SK-N-SH (cell line): Measurements from ENCODE around the gene PUM1. TPM values are rescaled to one million over a fixed set of nuclear protein-coding genes. Genes with fewer than 3 reads are reported as not detected.

Source experiments
- CTCF ChIA-PET: fragments of 300-600, 350-600 bp; formaldehyde crosslinking; extraction: SDS; loops from one replicate; lab custom pipeline; 2021; lab: Yijun Ruan, JAX
- POLR2A ChIA-PET: fragments of 350-600 bp; sonication (Branson Sonifier 250); formaldehyde crosslinking; extraction: SDS; loops from one replicate; lab custom pipeline; 2020; ENCODE audit warnings: antibody characterized with exemption, inconsistent platforms; lab: Yijun Ruan, JAX
- DNase-seq: peaks from one replicate; pipeline ENCODE4 v3.0.0; 2012
- H2AFZ ChIP-seq: fragments of 200-600 bp; sonication (generic); 2 replicates; pipeline ENCODE4 v1.8.1; 2016; ENCODE audit warnings: antibody characterized with exemption, mild to moderate bottlenecking, low read depth
- H3F3A ChIP-seq: fragments of 200-600 bp; sonication (generic); replicated peaks from 2 replicates; pipeline ENCODE3; 2016; ENCODE audit warnings: antibody characterized with exemption, mild to moderate bottlenecking; ENCODE audit not compliant: insufficient read depth
- H3K27ac ChIP-seq, 2 experiments: fragments of 200-500 bp in 1 of 2; fragments of 200-600 bp in 1 of 2; sonication (Bioruptor generic) in 1 of 2; sonication (generic), shearing (Covaris generic) in 1 of 2; 2 replicates each; pipeline versions ENCODE4 v1.5.1 to v1.6.1; 2014 to 2016; ENCODE audit warnings: low read depth in 2 of 2, inconsistent platforms in 1 of 2, low read length in 1 of 2, mild to moderate bottlenecking in 1 of 2, mixed read lengths in 1 of 2
- H3K27me3 ChIP-seq: fragments of 200-600 bp; sonication (generic), shearing (Covaris generic); 2 replicates; pipeline ENCODE4 v1.6.1; 2016; ENCODE audit warnings: mixed run types; ENCODE audit not compliant: insufficient read depth
- H3K36me3 ChIP-seq, 2 experiments: fragments of 200-500 bp in 1 of 2; fragments of 200-600 bp in 1 of 2; sonication (Bioruptor generic) in 1 of 2; sonication (generic) in 1 of 2; replicated peaks in 1 of 2; 2 replicates each; pipeline versions ENCODE3 to v1.5.1; 2014 to 2016; ENCODE audit warnings: low read length in 1 of 2, mild to moderate bottlenecking in 1 of 2; ENCODE audit not compliant: insufficient read depth in 2 of 2, control insufficient read depth in 1 of 2
- H3K4me1 ChIP-seq, 2 experiments: fragments of 200-500 bp in 1 of 2; fragments of 200-600 bp in 1 of 2; sonication (Bioruptor generic) in 1 of 2; sonication (generic), shearing (Covaris generic) in 1 of 2; 2 replicates each; pipeline versions ENCODE4 v1.5.1 to v1.6.1; 2014 to 2016; ENCODE audit warnings: low read depth in 1 of 2, low read length in 1 of 2, mixed run types in 1 of 2; ENCODE audit not compliant: insufficient read depth in 2 of 2, control insufficient read depth in 1 of 2
- H3K4me2 ChIP-seq: fragments of 200-600 bp; sonication (generic), shearing (Covaris generic); 2 replicates; pipeline ENCODE4 v1.6.1; 2017; ENCODE audit warnings: mixed run types
- H3K4me3 ChIP-seq, 2 experiments: fragments of 200-500 bp in 1 of 2; fragments of 200-600 bp in 1 of 2; sonication (Bioruptor generic) in 1 of 2; sonication (generic), shearing (Covaris generic) in 1 of 2; 2 replicates each; pipeline versions ENCODE4 v1.5.1 to v1.8.1; 2014 to 2016; ENCODE audit warnings: low read depth in 2 of 2, inconsistent platforms in 1 of 2, low read length in 1 of 2, mild to moderate bottlenecking in 1 of 2, mixed read lengths in 1 of 2, moderate library complexity in 1 of 2
- H3K79me2 ChIP-seq: fragments of 200-600 bp; sonication (generic); 2 replicates; pipeline ENCODE4 v1.8.1; 2017; ENCODE audit warnings: mild to moderate bottlenecking; ENCODE audit not compliant: insufficient read depth
- H3K9ac ChIP-seq: fragments of 200-600 bp; sonication (generic); 2 replicates; pipeline ENCODE4 v1.6.1; 2017; ENCODE audit warnings: mixed run types
- H3K9me2 ChIP-seq: fragments of 200-600 bp; sonication (generic); 2 replicates; pipeline ENCODE4 v1.6.1; 2017; ENCODE audit warnings: mixed run types
- H3K9me3 ChIP-seq: fragments of 200-600 bp; sonication (generic); 2 replicates; pipeline ENCODE4 v1.6.1; 2017; ENCODE audit warnings: mixed run types, mild to moderate bottlenecking, moderate library complexity
- H4K20me1 ChIP-seq: fragments of 200-600 bp; sonication (generic); 2 replicates; pipeline ENCODE4 v1.6.1; 2017; ENCODE audit warnings: mild to moderate bottlenecking, mixed run types; ENCODE audit not compliant: insufficient read depth
- CTCF ChIP-seq: fragments of 200-600 bp; sonication (generic); IDR thresholded peaks from 2 replicates; pipeline ENCODE4 v1.6.1; 2017; ENCODE audit warnings: antibody characterized with exemption, mild to moderate bottlenecking, moderate library complexity
- ELF1 ChIP-seq: IDR thresholded peaks from 2 replicates; pipeline ENCODE4 v1.4.0; 2012
- FOXJ3 ChIP-seq: sonication (generic); formaldehyde crosslinking; IDR thresholded peaks from 2 replicates; pipeline ENCODE4 v1.5.1; 2020; ENCODE audit warnings: mild to moderate bottlenecking, missing genetic modification reagents
- GABPA ChIP-seq: IDR thresholded peaks from 2 replicates; pipeline ENCODE4 v1.4.0; 2012; ENCODE audit warnings: low read depth, mild to moderate bottlenecking
- MAX ChIP-seq: IDR thresholded peaks from 2 replicates; pipeline ENCODE4 v1.4.0; 2012; ENCODE audit warnings: low read depth
- MEF2A ChIP-seq: IDR thresholded peaks from 2 replicates; pipeline ENCODE4 v1.4.0; 2012; ENCODE audit warnings: low read depth, borderline replicate concordance
- MXI1 ChIP-seq: IDR thresholded peaks from 2 replicates; pipeline ENCODE4 v1.6.1; 2012; ENCODE audit warnings: mild to moderate bottlenecking, low read depth, low read length, improper control_type of control experiment
- NFIC ChIP-seq: IDR thresholded peaks from 2 replicates; pipeline ENCODE4 v1.4.0; 2012; ENCODE audit warnings: borderline replicate concordance
- PBX3 ChIP-seq: IDR thresholded peaks from 2 replicates; pipeline ENCODE4; 2012
- POLR2AphosphoS5 ChIP-seq: IDR thresholded peaks from 2 replicates; pipeline ENCODE4 v1.6.1; 2012; ENCODE audit warnings: low read depth, low read length
- RAD21 ChIP-seq: IDR thresholded peaks from 2 replicates; pipeline ENCODE4 v1.6.1; 2012; ENCODE audit warnings: mild to moderate bottlenecking, low read length
- RCOR1 ChIP-seq: fragments of 150-350 bp; IDR thresholded peaks from 2 replicates; pipeline ENCODE4 v1.6.1; 2017; ENCODE audit warnings: antibody characterized with exemption, low read length
- RFX5 ChIP-seq: IDR thresholded peaks from 2 replicates; pipeline ENCODE4 v1.6.1; 2012; ENCODE audit warnings: mild to moderate bottlenecking, improper control_type of control experiment, low read length
- SIN3A ChIP-seq: IDR thresholded peaks from 2 replicates; pipeline ENCODE4 v1.6.1; 2012; ENCODE audit warnings: low read depth, mild to moderate bottlenecking, low read length, moderate library complexity, borderline replicate concordance
- SMC3 ChIP-seq: IDR thresholded peaks from 2 replicates; pipeline ENCODE4 v1.6.1; 2012; ENCODE audit warnings: low read depth, low read length, improper control_type of control experiment
- TEAD4 ChIP-seq: IDR thresholded peaks from 2 replicates; pipeline ENCODE4 v1.4.0; 2012; ENCODE audit warnings: mild to moderate bottlenecking, borderline replicate concordance; ENCODE audit not compliant: insufficient read depth
- YY1 ChIP-seq: IDR thresholded peaks from 2 replicates; pipeline ENCODE4 v1.4.0; 2012; ENCODE audit warnings: low read depth, mild to moderate bottlenecking
- WGBS: methylation state at CpG from one replicate; pipeline ENCODE4 v1.1.6; 2017; ENCODE audit warnings: low lambda C conversion rate; 5-methylcytosine and 5-hydroxymethylcytosine counted together
- polyA plus RNA-seq, 3 experiments: library from polyadenylated mRNA; depleted of rRNA; stranded (reverse); fragments of >200 nt; gene quantifications; 2 replicates each; pipeline ENCODE4 v1.2.3, GENCODE V29; 2012

PUM1 gene
- polyA plus RNA-seq, 1 of the 3 experiments (the other 2 are of a cell fraction), result 66.7 TPM

- no peak for TF ChIP-seq ELF1
Observed at GRCh38 chr1:30904962-30905335, 160.6 kb downstream of the PUM1 start (continued).

GRCh38 chr1:30904191-30904961, 161.1 kb downstream of the PUM1 start:
- ChIA-PET POLR2A (interaction anchor here (1.0 kb wide), 1 partner anchor 80 kb away, joined by 3 read pairs; no protein-coding TSS in a partner anchor), CTCF (interaction anchor here (0.8 to 47.0 kb wide), 7 partner anchors 7 to 184 kb away, joined by 3 to 1422 read pairs (median 4); no protein-coding TSS in a partner anchor)
- Histone ChIP-seq H3K9me3 (no peaks in the 10 kb centered on the region), H3K4me2 (no peak overlapping the region), H3K4me1 (peaks cover 4 to 43% of the 10 kb centered on the region in 2 experiments; a peak in 2 of 4 replicates), H3K27me3 (no peaks in the 10 kb centered on the region), H3K36me3 (no peaks in the 10 kb centered on the region), H3K27ac (no peak overlapping the region), H4K20me1 (peaks cover 79% of the 10 kb centered on the region), H3K79me2 (peaks cover 59% of the 10 kb centered on the region), H2AFZ (no peak overlapping the region), H3K9me2 (no peaks in the 10 kb centered on the region), H3F3A (no peaks in the 10 kb centered on the region), H3K4me3 (no peak overlapping the region), H3K9ac (no peak overlapping the region)
- DNase-seq, result no peak
- TF ChIP-seq YY1 (no peak), CTCF (no peak), SMC3 (no peak), RAD21 (no peak), POLR2AphosphoS5 (no peak), MXI1 (no peak), RFX5 (no peak), NFIC (no peak), FOXJ3 (CRISPR knock-in tag) (no peak), SIN3A (no peak), RCOR1 (no peak), MAX (no peak), GABPA (no peak), PBX3 (no peak), TEAD4 (no peak), MEF2A (no peak)
- 84% methylated on average over 8 of the region's 11 CpGs for WGBS
